ENCODE data around the gene EHD3.

The EHD3 gene

DNA sequence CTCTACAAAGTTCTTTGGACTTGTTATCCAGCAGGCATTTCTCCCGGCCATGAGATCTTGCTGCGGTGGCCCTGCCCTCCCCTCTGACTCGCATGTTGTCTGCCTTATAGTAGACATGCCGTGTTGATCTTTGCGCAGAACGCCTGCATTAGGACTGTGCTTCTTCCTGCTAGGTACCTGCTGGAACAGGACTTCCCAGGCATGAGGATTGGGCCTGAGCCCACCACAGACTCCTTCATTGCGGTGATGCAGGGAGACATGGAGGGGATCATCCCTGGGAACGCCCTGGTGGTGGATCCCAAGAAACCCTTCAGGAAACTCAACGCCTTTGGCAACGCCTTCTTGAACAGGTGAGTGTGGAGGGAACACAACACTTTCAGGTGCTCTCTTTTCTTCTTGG, 10.1 kb downstream of the EHD3 start:
- H3K4me3 ChIP-seq (ENCODE audit: control insufficient read depth, low read depth, low read length) = no peak overlapping the region
- TF ChIP-seq, protein P1, sequence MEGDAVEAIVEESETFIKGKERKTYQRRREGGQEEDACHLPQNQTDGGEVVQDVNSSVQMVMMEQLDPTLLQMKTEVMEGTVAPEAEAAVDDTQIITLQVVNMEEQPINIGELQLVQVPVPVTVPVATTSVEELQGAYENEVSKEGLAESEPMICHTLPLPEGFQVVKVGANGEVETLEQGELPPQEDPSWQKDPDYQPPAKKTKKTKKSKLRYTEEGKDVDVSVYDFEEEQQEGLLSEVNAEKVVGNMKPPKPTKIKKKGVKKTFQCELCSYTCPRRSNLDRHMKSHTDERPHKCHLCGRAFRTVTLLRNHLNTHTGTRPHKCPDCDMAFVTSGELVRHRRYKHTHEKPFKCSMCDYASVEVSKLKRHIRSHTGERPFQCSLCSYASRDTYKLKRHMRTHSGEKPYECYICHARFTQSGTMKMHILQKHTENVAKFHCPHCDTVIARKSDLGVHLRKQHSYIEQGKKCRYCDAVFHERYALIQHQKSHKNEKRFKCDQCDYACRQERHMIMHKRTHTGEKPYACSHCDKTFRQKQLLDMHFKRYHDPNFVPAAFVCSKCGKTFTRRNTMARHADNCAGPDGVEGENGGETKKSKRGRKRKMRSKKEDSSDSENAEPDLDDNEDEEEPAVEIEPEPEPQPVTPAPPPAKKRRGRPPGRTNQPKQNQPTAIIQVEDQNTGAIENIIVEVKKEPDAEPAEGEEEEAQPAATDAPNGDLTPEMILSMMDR (conservative IDR thresholded peaks at IDR 0.05; ENCODE audit: control insufficient read depth, insufficient read depth, low read depth, low read length) = no peak
- no peak for DNase-seq (ENCODE audit: low read depth)

DNA sequence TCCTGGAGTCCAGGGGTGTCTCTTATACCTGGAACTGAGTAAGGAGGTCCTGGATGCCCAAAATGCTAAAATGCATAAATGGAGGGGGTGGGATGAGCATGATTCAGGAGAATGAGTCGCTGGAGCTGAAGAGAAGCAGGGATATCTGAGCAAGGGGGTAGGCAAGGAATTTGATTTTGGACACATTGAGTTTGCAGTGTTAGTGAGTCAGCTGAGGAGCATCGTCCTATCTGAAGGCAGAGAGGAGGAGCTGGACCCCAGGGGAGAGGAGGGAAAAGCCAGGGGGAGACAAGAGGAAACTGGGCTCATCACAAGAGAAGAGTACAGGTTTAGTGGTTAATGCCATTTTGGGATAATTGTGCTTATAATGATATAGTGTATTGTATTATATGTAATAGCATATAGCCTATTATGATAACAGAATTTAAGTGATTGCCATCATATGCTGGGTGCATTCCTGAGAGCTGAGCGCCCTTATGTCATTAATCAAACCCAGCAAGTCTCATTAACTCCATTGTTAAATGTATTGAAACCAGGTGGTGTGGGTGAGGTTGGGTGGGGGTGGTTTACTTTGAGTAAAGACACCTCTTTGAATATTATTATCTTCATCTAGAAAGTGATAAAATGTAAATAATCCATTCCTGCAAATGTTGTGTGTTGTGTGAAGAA, 12.4 kb downstream of the EHD3 start:
- TF ChIP-seq, protein P1 (conservative IDR thresholded peaks at IDR 0.05; ENCODE audit: control insufficient read depth, insufficient read depth, low read depth, low read length) = no peak
- peak; percentile 37 for DNase-seq (ENCODE audit: low read depth)

DNA sequence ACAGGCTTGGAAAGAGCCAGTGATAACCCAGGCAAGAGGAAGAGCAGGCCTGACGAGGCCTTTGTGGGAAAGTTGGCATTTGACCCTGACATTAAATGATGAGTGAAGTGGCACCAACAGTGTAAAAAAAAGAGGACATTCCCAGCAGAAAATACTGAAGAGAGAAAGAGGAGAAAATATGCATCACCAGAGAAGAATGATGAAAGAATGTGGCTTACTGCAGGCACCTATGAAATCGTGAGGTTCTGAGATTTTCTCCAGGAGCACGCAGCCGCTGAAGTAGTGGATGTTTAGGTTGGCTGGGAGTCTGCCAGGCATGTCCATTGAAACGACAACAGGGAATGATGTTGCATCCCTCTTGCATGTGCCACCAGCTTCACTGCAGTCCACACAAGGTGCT, 13.8 kb downstream of the EHD3 start:
- no peak overlapping the region for H3K4me3 ChIP-seq (ENCODE audit: control insufficient read depth, low read depth, low read length)
- TF ChIP-seq, protein P1 (conservative IDR thresholded peaks at IDR 0.05; ENCODE audit: control insufficient read depth, insufficient read depth, low read depth, low read length) = no peak
- no peak for DNase-seq (ENCODE audit: low read depth)

More for the DNA sequence above, 12.4 kb downstream of the EHD3 start:
- H3K4me3 ChIP-seq (ENCODE audit: control insufficient read depth, low read depth, low read length) = no peak overlapping the region

DNA sequence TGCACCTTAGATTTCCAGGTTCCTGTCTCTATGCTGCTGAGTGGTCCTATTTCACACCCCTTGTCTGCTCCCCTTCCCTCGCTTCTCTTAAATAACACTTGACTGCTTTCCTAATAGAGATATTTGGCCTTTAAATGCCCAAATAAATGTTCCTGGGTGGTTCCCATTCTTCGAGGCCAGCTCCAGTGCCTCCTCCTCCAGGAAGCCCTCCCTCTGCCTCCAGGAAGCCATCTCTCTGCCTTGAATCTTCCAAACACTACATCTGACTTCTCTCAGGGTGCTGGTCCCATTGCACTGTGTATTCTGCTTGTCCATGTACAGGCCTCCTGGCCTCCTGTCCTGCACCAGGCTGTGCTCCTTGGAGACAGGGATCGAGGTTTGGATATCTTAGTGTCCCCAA, 14.2 kb downstream of the EHD3 start:
- DNase-seq (ENCODE audit: low read depth) = no peak
- TF ChIP-seq, protein P1 (conservative IDR thresholded peaks at IDR 0.05; ENCODE audit: control insufficient read depth, insufficient read depth, low read depth, low read length) = no peak
- H3K4me3 ChIP-seq (ENCODE audit: control insufficient read depth, low read depth, low read length) = no peak overlapping the region

DNA sequence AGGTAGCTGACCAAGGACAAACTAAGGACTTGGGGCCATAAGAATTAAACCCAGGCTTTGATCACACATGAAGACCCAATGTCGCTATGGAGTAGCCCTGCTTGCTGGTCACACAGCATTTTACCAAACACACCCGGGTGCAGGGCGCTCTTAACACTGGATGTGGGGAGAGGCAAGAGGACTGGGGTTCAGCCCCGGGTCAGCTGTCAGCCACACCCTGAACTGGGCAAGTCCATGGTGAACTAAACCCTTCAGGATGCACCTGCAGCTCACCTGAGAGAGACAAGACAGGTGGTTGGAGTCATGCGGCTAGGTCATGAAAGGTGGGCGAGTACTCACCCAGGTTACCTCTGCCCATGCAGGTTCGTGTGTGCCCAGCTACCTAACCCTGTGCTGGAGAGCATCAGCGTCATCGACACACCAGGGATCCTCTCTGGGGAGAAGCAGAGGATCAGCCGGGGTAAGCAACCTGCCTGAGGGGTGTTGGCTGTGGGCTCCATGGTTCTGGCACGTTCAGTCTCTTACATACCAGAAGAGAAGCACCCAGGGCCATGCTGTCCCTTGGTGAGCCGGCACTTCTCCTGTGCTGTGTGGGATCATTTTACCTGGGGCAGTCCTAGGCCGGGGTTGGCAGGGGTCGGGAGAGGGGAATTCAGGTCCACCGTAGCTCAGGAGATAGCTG, 15.2 kb downstream of the EHD3 start:
- no peak overlapping the region for H3K4me3 ChIP-seq (ENCODE audit: control insufficient read depth, low read depth, low read length)
- TF ChIP-seq, protein P1 (conservative IDR thresholded peaks at IDR 0.05; ENCODE audit: control insufficient read depth, insufficient read depth, low read depth, low read length) = no peak
- no peak for DNase-seq (ENCODE audit: low read depth)

DNA sequence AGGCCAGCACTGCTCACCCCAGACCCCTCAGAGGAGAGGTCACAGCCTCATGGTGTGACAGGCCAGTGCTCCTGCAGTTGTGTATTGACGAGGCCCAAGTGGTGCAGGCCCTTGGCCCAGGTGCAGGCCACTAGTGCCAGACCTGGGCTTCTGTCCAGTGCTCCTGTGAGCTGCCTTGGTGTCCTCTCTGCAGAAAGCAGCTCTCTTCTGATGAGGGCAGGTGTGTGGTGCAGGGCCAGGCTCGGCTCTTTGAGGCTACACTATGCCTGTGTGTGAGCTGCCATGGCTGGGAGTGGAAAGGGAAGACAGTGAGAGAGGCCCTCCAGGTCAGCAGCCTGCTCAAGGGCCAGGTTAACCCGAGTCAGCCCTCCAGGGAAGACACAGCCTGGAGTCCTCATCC, 17.1 kb downstream of the EHD3 start:
- DNase-seq (ENCODE audit: low read depth) = no peak
- H3K4me3 ChIP-seq (ENCODE audit: control insufficient read depth, low read depth, low read length) = no peak overlapping the region
- TF ChIP-seq, protein P1 (conservative IDR thresholded peaks at IDR 0.05; ENCODE audit: control insufficient read depth, insufficient read depth, low read depth, low read length) = no peak

All from fibroblast of mammary gland (primary cell).